SIG-M5 (cell line): ENCODE results near the gene ALDH1A3.

ENCODE experiments used
- DNase-seq: peaks from one replicate; lab custom pipeline; 2025; lab: John Stamatoyannopoulos, UW

The ALDH1A3 gene

DNA sequence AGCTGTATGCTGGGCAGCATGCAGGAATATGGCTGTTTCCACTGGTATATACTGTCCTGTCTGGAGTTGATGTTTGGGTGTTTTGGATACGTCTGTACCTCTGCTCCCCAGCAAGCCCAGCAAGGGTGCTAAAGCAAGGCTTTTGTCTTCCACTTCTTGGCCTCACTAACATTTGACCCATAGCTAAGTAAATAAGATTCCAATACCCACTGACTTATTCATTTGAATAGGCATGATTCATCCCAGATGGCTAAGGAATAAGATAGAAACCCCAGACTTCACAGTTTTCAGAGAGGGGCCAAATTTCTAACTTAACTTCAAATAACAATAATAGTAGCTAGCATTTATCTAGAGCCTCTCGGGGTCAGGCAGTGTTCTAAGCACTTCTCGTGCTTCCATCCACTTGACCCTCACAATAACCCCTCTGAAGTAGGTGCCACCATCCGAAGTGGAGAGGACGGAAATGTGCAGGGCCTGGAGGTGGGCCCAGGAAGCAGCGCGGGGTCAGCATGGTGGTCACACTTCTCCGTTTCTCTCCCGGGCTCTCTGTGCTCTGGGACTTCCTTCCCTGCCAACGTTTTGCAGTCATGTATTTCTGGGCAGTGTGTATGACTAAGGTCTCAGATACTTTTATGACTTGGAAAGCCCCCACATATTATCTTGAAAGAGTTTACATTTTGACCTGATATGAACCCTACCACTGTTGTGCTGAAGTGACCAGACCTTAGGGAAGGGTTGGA lies 78.9 kb downstream of the ALDH1A3 start:
- no peak for DNase-seq

DNA sequence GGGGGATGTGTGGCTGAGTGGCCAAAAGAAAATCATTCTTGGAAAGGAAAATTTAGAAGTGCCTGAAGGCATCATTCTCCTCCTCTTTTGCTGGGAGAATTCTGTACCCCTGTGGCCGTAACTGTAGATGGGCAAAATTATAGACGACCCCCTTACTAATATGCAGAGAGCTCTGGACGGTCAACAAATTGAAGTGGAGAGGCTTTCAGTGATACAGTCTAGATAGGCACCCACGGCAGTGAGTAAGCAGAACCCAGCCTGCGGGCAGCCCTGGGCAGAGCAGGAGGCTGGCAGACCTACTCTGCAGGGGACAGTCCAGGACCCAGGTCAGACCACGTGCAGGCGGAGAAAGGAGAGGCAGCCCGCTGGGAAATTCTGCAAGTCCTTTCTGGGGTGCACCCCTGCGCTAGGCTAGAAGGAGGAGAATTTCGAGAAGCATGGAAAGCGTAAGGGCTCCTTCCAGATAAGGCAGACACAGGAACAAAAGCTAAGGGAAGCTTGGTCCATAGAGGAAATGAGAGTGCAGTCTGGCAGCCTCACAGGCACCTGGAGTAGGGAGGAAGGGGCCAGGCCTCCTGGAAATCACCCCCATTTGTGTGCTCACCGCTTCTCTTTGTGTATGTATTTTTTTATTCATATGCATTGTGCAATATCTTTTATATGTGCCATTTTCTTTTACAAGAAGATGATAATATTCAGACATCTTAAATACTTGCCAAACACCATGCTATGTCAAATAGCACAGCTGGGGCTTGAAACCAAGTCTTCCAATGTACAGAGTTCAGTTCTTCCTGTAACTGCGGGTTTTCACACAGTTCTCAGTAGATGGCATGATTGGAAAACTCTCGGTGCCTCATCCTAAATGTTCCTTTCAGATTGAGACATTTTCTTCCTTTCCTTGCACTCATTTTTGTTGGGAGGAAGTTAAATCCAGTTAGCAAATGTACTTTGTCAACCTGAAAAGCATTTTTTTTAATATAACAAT lies 79.7 kb downstream of the ALDH1A3 start:
- DNase-seq, result no peak
